HK-2 (cell line): Measurements from ENCODE around the gene AHDC1.
"Not testable (repeated sequence)": the region's sequence is repeated elsewhere in the genome, so short reads cannot be mapped to it uniquely, and the experiment has no call there.

ENCODE experiments used
- DNase-seq: peaks from one replicate; pipeline ENCODE4 v3.0.0-alpha.2; 2018; ENCODE audit not compliant: unreplicated experiment

Gene AHDC1

GRCh38 chr1:27603681-27604578, at the start of gene AHDC1:
TSS of gene AHDC1 (minus strand) at chr1:27604144. CDS start at chr1:27552115, 52,029 bp downstream.
- DNase-seq, result peak; percentile 90

- DNase-seq, result no peak
Observed at GRCh38 chr1:27652111-27652864, 48.3 kb upstream of the AHDC1 start.

GRCh38 chr1:27650539-27651175, 46.7 kb upstream of the AHDC1 start:
- DNase-seq, result no peak

- no peak for DNase-seq
Observed at GRCh38 chr1:27650171-27650538, 46.2 kb upstream of the AHDC1 start.

- DNase-seq, result no peak
Observed at GRCh38 chr1:27649306-27649635, 45.3 kb upstream of the AHDC1 start.

GRCh38 chr1:27648602-27649305, 44.8 kb upstream of the AHDC1 start:
- DNase-seq, result no peak

- DNase-seq, result no peak
Observed at GRCh38 chr1:27647328-27647727, 43.4 kb upstream of the AHDC1 start.

GRCh38 chr1:27646676-27647075, 42.7 kb upstream of the AHDC1 start:
- DNase-seq, result no peak

GRCh38 chr1:27645071-27645415, 41.1 kb upstream of the AHDC1 start:
- DNase-seq, result no peak

GRCh38 chr1:27644369-27645070, 40.6 kb upstream of the AHDC1 start:
- no peak for DNase-seq

- peak; percentile 23 for DNase-seq
Observed at GRCh38 chr1:27643600-27644368, 39.8 kb upstream of the AHDC1 start.

GRCh38 chr1:27640514-27640913, 36.6 kb upstream of the AHDC1 start:
- not testable (repeated sequence) for DNase-seq

GRCh38 chr1:27638805-27639204, 34.9 kb upstream of the AHDC1 start:
- no peak for DNase-seq

- no peak for DNase-seq
Observed at GRCh38 chr1:27638047-27638734, 34.2 kb upstream of the AHDC1 start.

- no peak for DNase-seq
Observed at GRCh38 chr1:27635396-27636142, 31.6 kb upstream of the AHDC1 start.

- DNase-seq, result no peak
Observed at GRCh38 chr1:27634985-27635367, 31.0 kb upstream of the AHDC1 start, which contains the start of gene FGR. TSS of gene FGR (minus strand) at chr1:27635185. CDS start at chr1:27623916, 11,269 bp downstream.

- DNase-seq, result no peak
Observed at GRCh38 chr1:27634177-27634984, 30.4 kb upstream of the AHDC1 start.

- DNase-seq, result no peak
Observed at GRCh38 chr1:27633640-27634176, 29.8 kb upstream of the AHDC1 start.
